Mucosa of rectum (tissue), 2 donors: ENCODE results near the gene MYO10.

Source experiments
- H3K27ac ChIP-seq, 2 donors: one replicate each; pipeline ENCODE4 v1.7.0; 2013; ENCODE audit warnings: inconsistent platforms in 2 of 2, low read depth in 2 of 2, low read length in 2 of 2
- H3K27me3 ChIP-seq, 2 donors: one replicate each; pipeline ENCODE4 v1.7.0; 2013; ENCODE audit warnings: low read length in 2 of 2; ENCODE audit not compliant: control insufficient read depth in 2 of 2, insufficient read depth in 2 of 2
- H3K36me3 ChIP-seq, 2 donors: one replicate each; pipeline ENCODE4 v1.7.0; 2013; ENCODE audit warnings: low read length in 2 of 2; ENCODE audit not compliant: control insufficient read depth in 2 of 2, insufficient read depth in 2 of 2
- H3K4me1 ChIP-seq, 2 donors: one replicate each; pipeline ENCODE4 v1.7.0; 2013; ENCODE audit warnings: low read length in 2 of 2, mild to moderate bottlenecking in 1 of 2; ENCODE audit not compliant: control insufficient read depth in 2 of 2, insufficient read depth in 2 of 2
- H3K4me3 ChIP-seq, 2 donors: one replicate each; pipeline ENCODE4 v1.7.0; 2013; ENCODE audit warnings: low read length in 2 of 2
- H3K9ac ChIP-seq, 2 donors: one replicate each; pipeline ENCODE4 v1.7.0; 2013; ENCODE audit warnings: low read length in 2 of 2, low read depth in 1 of 2, mild to moderate bottlenecking in 1 of 2
- H3K9me3 ChIP-seq, 2 donors: one replicate each; pipeline ENCODE4 v1.7.0; 2013; ENCODE audit warnings: low read length in 2 of 2; ENCODE audit not compliant: control insufficient read depth in 2 of 2
- donor health status: healthy.
- donor health status: Normal muscosa, but diverticular disease.

MYO10 gene

GRCh38 chr5:16712178-16712577 lies 223.9 kb downstream of the MYO10 start:
- Histone ChIP-seq H3K9me3 (no peaks in the 10 kb centered on the region), H3K27me3 (no peaks in the 10 kb centered on the region), H3K4me1 (no peaks in the 10 kb centered on the region), H3K36me3 (peaks cover 39% of the 10 kb centered on the region in 2 donors), H3K9ac (no peak overlapping the region), H3K4me3 (no peak overlapping the region), H3K27ac (no peak overlapping the region)

GRCh38 chr5:16709691-16710433 lies 226.2 kb downstream of the MYO10 start:
- H3K36me3 ChIP-seq, result peaks cover 43% of the 10 kb centered on the region in 2 donors
- no peaks in the 10 kb centered on the region for H3K27me3 ChIP-seq
- H3K27ac ChIP-seq, result no peak overlapping the region
- no peaks in the 10 kb centered on the region for H3K4me1 ChIP-seq
- no peak overlapping the region for H3K9ac ChIP-seq
- H3K9me3 ChIP-seq, result no peaks in the 10 kb centered on the region
- H3K4me3 ChIP-seq, result no peak overlapping the region

GRCh38 chr5:16707869-16708192 lies 228.3 kb downstream of the MYO10 start:
- no peaks in the 10 kb centered on the region for H3K27me3 ChIP-seq
- H3K4me3 ChIP-seq, result no peak overlapping the region
- H3K4me1 ChIP-seq, result no peaks in the 10 kb centered on the region
- H3K27ac ChIP-seq, result no peak overlapping the region
- no peaks in the 10 kb centered on the region for H3K9me3 ChIP-seq
- H3K36me3 ChIP-seq, result peaks cover 47 to 52% of the 10 kb centered on the region in 2 donors
- H3K9ac ChIP-seq, result no peak overlapping the region

- Histone ChIP-seq H3K27ac (no peak overlapping the region), H3K9ac (no peak overlapping the region), H3K36me3 (peaks cover 51 to 52% of the 10 kb centered on the region in 2 donors)
Observed at GRCh38 chr5:16707168-16707868, 228.8 kb downstream of the MYO10 start.

GRCh38 chr5:16704945-16705344 lies 231.1 kb downstream of the MYO10 start:
- Histone ChIP-seq H3K36me3 (peaks cover 55 to 60% of the 10 kb centered on the region in 2 donors), H3K4me1 (no peaks in the 10 kb centered on the region), H3K27me3 (no peaks in the 10 kb centered on the region), H3K4me3 (no peak overlapping the region), H3K27ac (no peak overlapping the region), H3K9ac (no peak overlapping the region), H3K9me3 (no peaks in the 10 kb centered on the region)

More at GRCh38 chr5:16707168-16707868, 228.8 kb downstream of the MYO10 start:
- no peaks in the 10 kb centered on the region for H3K4me1 ChIP-seq
- H3K9me3 ChIP-seq, result no peaks in the 10 kb centered on the region
- no peaks in the 10 kb centered on the region for H3K27me3 ChIP-seq
- H3K4me3 ChIP-seq, result no peak overlapping the region

- Histone ChIP-seq H3K36me3 (peaks cover 46 to 47% of the 10 kb centered on the region in 2 donors), H3K9ac (no peak overlapping the region), H3K4me1 (no peaks in the 10 kb centered on the region), H3K9me3 (no peaks in the 10 kb centered on the region), H3K27me3 (no peaks in the 10 kb centered on the region), H3K4me3 (no peak overlapping the region), H3K27ac (no peak overlapping the region)
Observed at GRCh38 chr5:16702964-16703363, 233.1 kb downstream of the MYO10 start.

- Histone ChIP-seq H3K4me1 (no peaks in the 10 kb centered on the region), H3K4me3 (no peak overlapping the region), H3K9ac (no peak overlapping the region), H3K9me3 (no peaks in the 10 kb centered on the region), H3K36me3 (peaks cover 35 to 42% of the 10 kb centered on the region in 2 donors), H3K27ac (no peak overlapping the region), H3K27me3 (no peaks in the 10 kb centered on the region)
Observed at GRCh38 chr5:16701134-16702099, 234.7 kb downstream of the MYO10 start.

- H3K27ac ChIP-seq, result no peak overlapping the region
Observed at GRCh38 chr5:16700081-16700480, 236.0 kb downstream of the MYO10 start.

GRCh38 chr5:16695779-16696178 lies 240.3 kb downstream of the MYO10 start:
- H3K9me3 ChIP-seq, result no peaks in the 10 kb centered on the region
- no peak overlapping the region for H3K4me3 ChIP-seq
- H3K4me1 ChIP-seq, result no peaks in the 10 kb centered on the region
- H3K9ac ChIP-seq, result no peak overlapping the region
- H3K27ac ChIP-seq, result no peak overlapping the region
- no peaks in the 10 kb centered on the region for H3K27me3 ChIP-seq
- H3K36me3 ChIP-seq, result peaks cover 27 to 30% of the 10 kb centered on the region in 2 donors

More at GRCh38 chr5:16700081-16700480, 236.0 kb downstream of the MYO10 start:
- H3K9me3 ChIP-seq, result no peaks in the 10 kb centered on the region
- H3K27me3 ChIP-seq, result no peaks in the 10 kb centered on the region
- no peak overlapping the region for H3K9ac ChIP-seq
- peaks cover 35 to 39% of the 10 kb centered on the region in 2 donors for H3K36me3 ChIP-seq
- no peak overlapping the region for H3K4me3 ChIP-seq
- H3K4me1 ChIP-seq, result no peaks in the 10 kb centered on the region
